Measurements from ENCODE around the gene PLN.

DNA sequence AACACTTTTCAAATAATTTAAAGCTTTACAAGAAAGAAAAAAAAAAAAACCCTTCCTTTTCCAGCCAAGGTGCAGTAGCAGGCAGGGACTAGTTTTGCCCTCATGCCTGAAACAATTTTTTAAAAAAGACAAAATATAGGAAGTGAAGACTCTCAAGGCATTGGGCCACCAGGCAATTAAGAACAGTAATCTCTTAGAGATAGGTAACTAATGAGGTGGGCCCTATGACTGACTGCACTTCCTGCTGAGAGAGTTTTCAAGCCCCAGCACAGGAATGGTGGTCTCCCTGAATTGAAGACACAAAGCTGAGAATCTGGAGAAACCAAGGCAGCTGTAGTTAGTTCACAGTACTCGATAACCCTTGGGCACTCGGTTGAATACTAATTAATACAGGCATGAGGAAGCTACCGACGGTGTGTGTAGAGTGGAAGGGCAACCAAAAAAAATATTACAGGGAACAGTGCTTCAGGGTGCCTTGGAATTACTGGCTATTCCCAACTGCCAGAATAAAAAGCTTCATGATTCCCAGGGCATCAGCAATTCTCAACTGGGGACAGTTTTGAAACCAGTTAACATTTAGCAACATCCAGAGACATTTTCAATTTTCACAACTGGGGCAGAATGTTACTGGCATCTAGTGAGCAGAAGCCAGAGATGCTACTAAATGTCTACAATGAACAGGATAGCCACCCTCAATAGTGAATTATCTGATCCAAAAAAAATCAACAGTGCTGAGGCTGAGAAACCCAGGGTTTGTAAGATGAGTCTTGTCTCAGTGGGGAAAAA, 36.0 kb upstream of the PLN start:
- TF ChIP-seq, protein P1, sequence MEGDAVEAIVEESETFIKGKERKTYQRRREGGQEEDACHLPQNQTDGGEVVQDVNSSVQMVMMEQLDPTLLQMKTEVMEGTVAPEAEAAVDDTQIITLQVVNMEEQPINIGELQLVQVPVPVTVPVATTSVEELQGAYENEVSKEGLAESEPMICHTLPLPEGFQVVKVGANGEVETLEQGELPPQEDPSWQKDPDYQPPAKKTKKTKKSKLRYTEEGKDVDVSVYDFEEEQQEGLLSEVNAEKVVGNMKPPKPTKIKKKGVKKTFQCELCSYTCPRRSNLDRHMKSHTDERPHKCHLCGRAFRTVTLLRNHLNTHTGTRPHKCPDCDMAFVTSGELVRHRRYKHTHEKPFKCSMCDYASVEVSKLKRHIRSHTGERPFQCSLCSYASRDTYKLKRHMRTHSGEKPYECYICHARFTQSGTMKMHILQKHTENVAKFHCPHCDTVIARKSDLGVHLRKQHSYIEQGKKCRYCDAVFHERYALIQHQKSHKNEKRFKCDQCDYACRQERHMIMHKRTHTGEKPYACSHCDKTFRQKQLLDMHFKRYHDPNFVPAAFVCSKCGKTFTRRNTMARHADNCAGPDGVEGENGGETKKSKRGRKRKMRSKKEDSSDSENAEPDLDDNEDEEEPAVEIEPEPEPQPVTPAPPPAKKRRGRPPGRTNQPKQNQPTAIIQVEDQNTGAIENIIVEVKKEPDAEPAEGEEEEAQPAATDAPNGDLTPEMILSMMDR (IDR thresholded peaks at IDR 0.05), result no peak
- no peak for TF ChIP-seq POLR2A (IDR thresholded peaks at IDR 0.05)
- no peak for TF ChIP-seq POLR2AphosphoS5 (IDR thresholded peaks at IDR 0.05)

Measured in suprapubic skin (tissue), 4 donors.